SK-N-MC (cell line): ENCODE results near the gene PARD3B.

Experiments
- EZH2 ChIP-seq: fragments of 200-600 bp; sonication (generic); IDR thresholded peaks from one replicate; pipeline ENCODE4 v1.6.1; 2017; ENCODE audit warnings: antibody characterized with exemption
- FOXP2 ChIP-seq: optimal IDR thresholded peaks from 2 replicates; pipeline ENCODE3; 2011; ENCODE audit warnings: mild to moderate bottlenecking, moderate library complexity; ENCODE audit not compliant: insufficient read depth; ENCODE audit errors: extremely low read length, control extremely low read depth
- POLR2AphosphoS5 ChIP-seq: IDR thresholded peaks from 2 replicates; pipeline ENCODE4 v1.6.1; 2012; ENCODE audit warnings: mild to moderate bottlenecking, low read depth, low read length, borderline replicate concordance

DNA sequence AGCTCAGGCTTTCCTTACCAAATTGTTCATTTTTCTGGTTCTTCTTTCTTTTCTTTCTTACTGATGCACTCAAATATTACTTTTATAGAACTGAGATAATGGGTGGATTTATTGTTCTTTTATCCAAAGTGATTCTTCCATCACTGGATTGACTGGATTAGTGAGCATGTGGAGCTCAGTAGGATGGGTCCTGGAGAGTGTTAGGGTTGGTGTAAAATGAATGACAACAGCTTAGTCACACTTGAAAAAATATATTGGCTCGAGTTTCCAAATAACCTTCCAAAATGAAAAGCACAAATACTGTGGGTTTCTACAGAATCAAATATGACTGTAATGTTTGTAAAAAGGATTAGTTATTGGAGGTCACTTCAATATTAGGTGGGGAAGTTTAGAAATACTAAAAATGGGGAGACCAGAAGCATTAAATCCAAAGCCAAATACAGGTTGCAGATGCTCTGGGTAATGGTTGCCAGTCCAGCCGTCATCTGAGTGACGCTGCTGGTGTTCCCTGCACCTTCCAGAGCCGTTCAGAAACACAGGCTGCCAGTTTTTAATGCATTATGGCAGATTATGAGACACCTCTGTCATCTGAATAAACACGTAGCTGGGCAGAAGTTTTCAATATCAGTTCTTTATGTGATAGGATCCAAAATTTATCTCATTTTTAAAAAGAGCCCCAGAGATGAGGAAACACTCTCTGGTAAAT is 842.2 kb downstream of the PARD3B start:
- no peak for TF ChIP-seq POLR2AphosphoS5
- no peak for TF ChIP-seq EZH2
- TF ChIP-seq FOXP2, result no peak
